ENCODE data around the gene CCDC15. TPM values are rescaled to one million over a fixed set of nuclear protein-coding genes. Genes with fewer than 3 reads are reported as not detected.

The CCDC15 gene
- total RNA-seq, 2 experiments from 2014 or later = 4.2 to 4.8 TPM

DNA sequence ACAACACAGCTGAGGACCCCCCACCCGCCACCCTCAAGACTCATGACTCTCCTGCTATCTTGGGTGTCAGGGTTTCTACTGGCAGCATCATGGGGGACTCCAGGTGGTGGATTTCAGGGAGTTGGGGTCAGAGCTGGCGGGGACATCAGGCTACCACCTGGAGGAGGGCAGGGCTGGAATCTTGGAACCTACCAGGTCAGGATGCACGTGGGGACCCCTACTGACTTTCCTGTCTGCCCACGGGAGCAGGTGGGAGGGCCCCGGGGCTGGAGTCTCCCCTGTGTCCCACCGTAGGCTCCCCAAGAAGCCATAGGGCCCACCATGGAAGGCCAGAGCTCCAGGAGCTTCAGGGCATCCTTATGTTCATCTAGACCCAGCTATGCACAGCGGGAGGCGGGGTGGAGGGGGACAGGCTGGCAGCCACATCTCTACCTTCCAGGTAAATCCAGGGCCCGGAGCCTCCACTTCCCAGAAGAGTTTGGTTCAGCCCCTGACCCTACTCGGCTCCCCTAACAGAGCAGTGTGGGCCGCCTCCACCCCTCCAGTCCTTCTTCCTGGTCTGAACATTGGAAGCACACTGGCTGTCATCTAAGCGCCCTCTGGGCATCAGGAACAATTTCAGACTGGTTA lies 119.1 kb downstream of the CCDC15 start:
- ChIA-PET CTCF (interaction anchor here (1.2 kb wide), 1 partner anchor 18 kb away, joined by 3 read pairs; no protein-coding TSS in a partner anchor), POLR2A (interaction anchor here (0.5 kb wide), 1 partner anchor 106 kb away, joined by 3 read pairs; no protein-coding TSS in a partner anchor)
- peaks cover 17% of the 10 kb centered on the region for H3K4me1 Mint-ChIP-seq (ENCODE audit: low read depth)
- no peak overlapping the region for H3K27ac Mint-ChIP-seq
- H3K27me3 Mint-ChIP-seq = peaks cover 4% of the 10 kb centered on the region
- H3K9me3 Mint-ChIP-seq = no peaks in the 10 kb centered on the region
- no peak overlapping the region for H3K4me3 Mint-ChIP-seq
- intact Hi-C loops (cut with micrococcal nuclease) = no loop called here
- DNase-seq (no peak), ATAC-seq (no peak)
- no peak for TF ChIP-seq CTCF (IDR thresholded peaks at IDR 0.05)
- no peaks in the 10 kb centered on the region for H3K36me3 Mint-ChIP-seq (ENCODE audit: low read depth)

GRCh38 chr11:125073616-125074483 lies 119.8 kb downstream of the CCDC15 start:
- no peak for TF ChIP-seq CTCF (IDR thresholded peaks at IDR 0.05)
- DNase-seq (no peak), ATAC-seq (no peak)
- no peaks in the 10 kb centered on the region for H3K9me3 Mint-ChIP-seq
- ChIA-PET CTCF (no interaction called here), POLR2A (interaction anchor here (0.5 kb wide), 1 partner anchor 105 kb away, joined by 3 read pairs; no protein-coding TSS in a partner anchor)
- intact Hi-C loops (cut with micrococcal nuclease) = no loop called here
- H3K4me3 Mint-ChIP-seq = no peak overlapping the region
- H3K27me3 Mint-ChIP-seq = no peaks in the 10 kb centered on the region
- H3K36me3 Mint-ChIP-seq (ENCODE audit: low read depth) = no peaks in the 10 kb centered on the region
- peaks cover 17% of the 10 kb centered on the region for H3K4me1 Mint-ChIP-seq (ENCODE audit: low read depth)
- H3K27ac Mint-ChIP-seq = no peak overlapping the region

DNA sequence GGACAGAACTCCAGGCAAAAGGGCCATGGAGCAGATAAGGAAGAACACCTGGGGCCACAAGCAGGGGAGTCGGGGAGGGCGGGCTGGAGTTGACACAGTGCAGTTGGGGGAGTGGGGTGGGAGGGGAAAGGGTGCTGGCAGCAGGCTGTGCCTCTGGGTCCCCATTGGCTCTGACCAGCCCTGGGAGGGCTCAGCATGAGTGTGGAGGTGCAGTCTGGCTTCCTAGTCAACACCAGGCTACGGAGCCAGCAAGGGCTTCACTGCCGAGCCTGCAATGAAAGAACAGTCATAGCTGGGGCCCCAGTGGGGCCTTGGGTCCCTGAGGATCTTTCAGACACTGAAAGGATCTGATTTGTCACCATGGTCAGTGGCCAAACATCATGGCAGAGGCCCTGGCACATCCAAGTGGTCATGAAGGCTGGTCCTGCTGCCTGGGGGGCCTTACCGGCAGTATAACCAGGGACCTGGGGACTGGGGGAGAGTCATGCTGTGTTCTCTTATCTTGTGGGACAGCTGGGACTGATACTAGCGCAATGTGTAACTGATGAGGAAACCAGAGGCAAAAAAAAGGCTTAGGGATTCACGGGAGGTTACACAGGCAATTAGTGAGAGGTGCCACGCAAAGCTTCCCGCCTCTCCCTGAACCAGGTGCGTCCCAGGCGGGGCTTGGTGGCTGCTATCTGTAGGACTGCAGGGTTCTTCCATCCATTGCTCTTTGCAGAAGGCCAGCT lies 120.7 kb downstream of the CCDC15 start:
- Mint-ChIP-seq H3K4me3 (no peak overlapping the region), H3K27ac (no peak overlapping the region), H3K4me1 (ENCODE audit: low read depth) (peaks cover 17% of the 10 kb centered on the region), H3K36me3 (ENCODE audit: low read depth) (no peaks in the 10 kb centered on the region), H3K27me3 (no peaks in the 10 kb centered on the region), H3K9me3 (no peaks in the 10 kb centered on the region)
- DNase-seq = no peak
- POLR2A ChIA-PET = no interaction called here
- intact Hi-C loops (cut with micrococcal nuclease) = no loop called here
- CTCF ChIA-PET = no interaction called here
- no peak for TF ChIP-seq CTCF (IDR thresholded peaks at IDR 0.05)
- ATAC-seq = no peak

- Mint-ChIP-seq H3K36me3 (ENCODE audit: low read depth) (no peaks in the 10 kb centered on the region), H3K4me1 (ENCODE audit: low read depth) (peaks cover 12% of the 10 kb centered on the region), H3K27ac (no peak overlapping the region), H3K27me3 (no peaks in the 10 kb centered on the region), H3K9me3 (no peaks in the 10 kb centered on the region), H3K4me3 (no peak overlapping the region)
- ChIA-PET CTCF (no interaction called here), POLR2A (no interaction called here)
- ATAC-seq (no peak), DNase-seq (no peak)
- intact Hi-C loops (cut with micrococcal nuclease) = no loop called here
- no peak for TF ChIP-seq CTCF (IDR thresholded peaks at IDR 0.05)
Observed at GRCh38 chr11:125075242-125075625, 121.2 kb downstream of the CCDC15 start.
